Measurements from ENCODE around the gene RIN3. TPM values are rescaled to one million over a fixed set of nuclear protein-coding genes. Genes with fewer than 3 reads are reported as not detected.

The RIN3 gene
- total RNA-seq, 1 donor from 2014 or later: 0.76 TPM

DNA sequence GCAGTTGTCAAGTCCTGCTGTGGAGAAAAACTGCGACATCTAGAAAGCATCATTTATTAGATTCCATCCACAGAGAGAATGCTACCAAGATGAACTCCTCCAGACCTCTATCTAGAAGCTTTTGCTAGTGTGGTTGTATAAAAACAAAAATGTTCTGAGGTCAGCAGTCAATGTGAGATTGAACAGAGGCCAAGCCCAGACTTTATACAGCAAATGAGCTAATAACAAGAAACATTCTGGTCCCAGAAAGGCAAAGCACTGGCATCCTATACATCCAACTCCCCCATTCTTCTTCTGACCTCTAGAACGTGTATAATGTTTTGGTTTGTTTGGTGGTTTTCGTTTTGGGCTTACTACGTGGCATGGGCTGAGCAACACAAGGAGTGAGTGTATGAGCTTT, 26.7 kb upstream of the RIN3 start:
- no peak overlapping the region for H3K27ac Mint-ChIP-seq (ENCODE audit: unreplicated experiment)
- H3K27me3 Mint-ChIP-seq (ENCODE audit: unreplicated experiment): no peaks in the 10 kb centered on the region
- TF ChIP-seq, protein P1, sequence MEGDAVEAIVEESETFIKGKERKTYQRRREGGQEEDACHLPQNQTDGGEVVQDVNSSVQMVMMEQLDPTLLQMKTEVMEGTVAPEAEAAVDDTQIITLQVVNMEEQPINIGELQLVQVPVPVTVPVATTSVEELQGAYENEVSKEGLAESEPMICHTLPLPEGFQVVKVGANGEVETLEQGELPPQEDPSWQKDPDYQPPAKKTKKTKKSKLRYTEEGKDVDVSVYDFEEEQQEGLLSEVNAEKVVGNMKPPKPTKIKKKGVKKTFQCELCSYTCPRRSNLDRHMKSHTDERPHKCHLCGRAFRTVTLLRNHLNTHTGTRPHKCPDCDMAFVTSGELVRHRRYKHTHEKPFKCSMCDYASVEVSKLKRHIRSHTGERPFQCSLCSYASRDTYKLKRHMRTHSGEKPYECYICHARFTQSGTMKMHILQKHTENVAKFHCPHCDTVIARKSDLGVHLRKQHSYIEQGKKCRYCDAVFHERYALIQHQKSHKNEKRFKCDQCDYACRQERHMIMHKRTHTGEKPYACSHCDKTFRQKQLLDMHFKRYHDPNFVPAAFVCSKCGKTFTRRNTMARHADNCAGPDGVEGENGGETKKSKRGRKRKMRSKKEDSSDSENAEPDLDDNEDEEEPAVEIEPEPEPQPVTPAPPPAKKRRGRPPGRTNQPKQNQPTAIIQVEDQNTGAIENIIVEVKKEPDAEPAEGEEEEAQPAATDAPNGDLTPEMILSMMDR (IDR thresholded peaks at IDR 0.05; ENCODE audit: partially characterized antibody, unreplicated experiment): no peak
- DNase-seq: no peak
- H3K9me3 Mint-ChIP-seq (ENCODE audit: unreplicated experiment): no peaks in the 10 kb centered on the region
- H3K4me3 Mint-ChIP-seq (ENCODE audit: unreplicated experiment): no peak overlapping the region
- no peaks in the 10 kb centered on the region for H3K36me3 Mint-ChIP-seq (ENCODE audit: unreplicated experiment)
- no peaks in the 10 kb centered on the region for H3K4me1 Mint-ChIP-seq (ENCODE audit: low read depth, unreplicated experiment)

- Mint-ChIP-seq H3K36me3 (ENCODE audit: unreplicated experiment) (no peaks in the 10 kb centered on the region), H3K9me3 (ENCODE audit: unreplicated experiment) (no peaks in the 10 kb centered on the region), H3K4me3 (ENCODE audit: unreplicated experiment) (no peak overlapping the region), H3K27me3 (ENCODE audit: unreplicated experiment) (no peaks in the 10 kb centered on the region), H3K27ac (ENCODE audit: unreplicated experiment) (no peak overlapping the region), H3K4me1 (ENCODE audit: low read depth, unreplicated experiment) (no peaks in the 10 kb centered on the region)
- TF ChIP-seq, protein P1 (IDR thresholded peaks at IDR 0.05; ENCODE audit: partially characterized antibody, unreplicated experiment): no peak
- DNase-seq: no peak
Observed at GRCh38 chr14:92487513-92488133, 26.0 kb upstream of the RIN3 start.

- Mint-ChIP-seq H3K27ac (ENCODE audit: unreplicated experiment) (no peak overlapping the region), H3K27me3 (ENCODE audit: unreplicated experiment) (no peaks in the 10 kb centered on the region), H3K36me3 (ENCODE audit: unreplicated experiment) (no peaks in the 10 kb centered on the region), H3K4me3 (ENCODE audit: unreplicated experiment) (no peak overlapping the region), H3K4me1 (ENCODE audit: low read depth, unreplicated experiment) (no peaks in the 10 kb centered on the region), H3K9me3 (ENCODE audit: unreplicated experiment) (no peaks in the 10 kb centered on the region)
- TF ChIP-seq, protein P1 (IDR thresholded peaks at IDR 0.05; ENCODE audit: partially characterized antibody, unreplicated experiment): no peak
- DNase-seq: no peak
Observed at GRCh38 chr14:92489394-92490238, 24.0 kb upstream of the RIN3 start.

DNA sequence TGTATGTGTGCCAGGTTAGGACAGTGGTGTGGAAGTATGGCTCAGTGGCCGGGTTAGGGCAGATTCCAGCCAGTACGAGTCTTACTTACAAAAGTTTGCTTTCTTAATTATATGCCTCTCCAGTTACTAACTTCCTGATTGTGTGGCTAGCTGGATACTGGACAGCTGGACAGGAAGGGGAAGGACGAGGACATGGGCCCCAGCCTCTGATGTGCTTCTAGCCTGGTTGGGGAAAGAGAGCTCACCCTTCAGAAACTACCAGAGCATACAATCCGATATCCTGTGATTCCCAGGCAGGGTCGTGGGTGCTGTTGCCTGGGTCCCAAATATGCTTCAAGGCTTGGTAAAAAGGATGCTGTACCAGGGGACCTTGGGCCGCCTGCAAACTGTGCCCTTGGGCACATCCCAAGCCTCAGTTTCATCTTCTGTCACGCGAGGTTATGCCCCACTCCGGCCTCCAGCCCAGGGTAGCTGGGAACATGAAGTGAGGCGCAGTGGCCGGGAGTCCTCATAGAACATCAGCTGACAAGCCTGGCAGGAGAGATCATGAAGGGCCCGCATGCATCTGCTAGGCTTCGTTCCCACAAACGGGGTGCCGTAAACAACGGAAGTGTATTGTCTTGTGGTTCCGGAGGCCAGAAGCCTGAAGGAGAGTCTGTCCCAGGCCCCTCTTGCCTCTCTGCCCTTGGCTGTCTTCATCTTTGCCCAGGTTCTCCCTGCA, 23.2 kb upstream of the RIN3 start:
- no peaks in the 10 kb centered on the region for H3K4me1 Mint-ChIP-seq (ENCODE audit: low read depth, unreplicated experiment)
- no peaks in the 10 kb centered on the region for H3K9me3 Mint-ChIP-seq (ENCODE audit: unreplicated experiment)
- H3K4me3 Mint-ChIP-seq (ENCODE audit: unreplicated experiment): no peak overlapping the region
- H3K27ac Mint-ChIP-seq (ENCODE audit: unreplicated experiment): no peak overlapping the region
- no peaks in the 10 kb centered on the region for H3K27me3 Mint-ChIP-seq (ENCODE audit: unreplicated experiment)
- TF ChIP-seq, protein P1 (IDR thresholded peaks at IDR 0.05; ENCODE audit: partially characterized antibody, unreplicated experiment): no peak
- DNase-seq: no peak
- no peaks in the 10 kb centered on the region for H3K36me3 Mint-ChIP-seq (ENCODE audit: unreplicated experiment)
